Esophagus (tissue), 2 donors: ENCODE data around the gene RAB39A. TPM values are rescaled to one million over a fixed set of nuclear protein-coding genes. Genes with fewer than 3 reads are reported as not detected.
"Not testable (repeated sequence)": the region's sequence is repeated elsewhere in the genome, so short reads cannot be mapped to it uniquely, and the experiment has no call there.

Experiments
- H3K27ac ChIP-seq, 2 donors: one replicate each; pipeline ENCODE4 v1.5.1; 2013; ENCODE audit warnings: low read depth in 2 of 2, mild to moderate bottlenecking in 2 of 2, inconsistent platforms in 1 of 2, low read length in 1 of 2, moderate library complexity in 1 of 2
- H3K27me3 ChIP-seq, 2 donors: one replicate each; pipeline ENCODE4 v1.6.1; 2013; ENCODE audit warnings: low read length in 2 of 2, control low read depth in 1 of 2, mild to moderate bottlenecking in 1 of 2; ENCODE audit not compliant: insufficient read depth in 2 of 2, control insufficient read depth in 1 of 2
- H3K36me3 ChIP-seq, 2 donors: one replicate each; pipeline ENCODE4 v1.6.1; 2013; ENCODE audit warnings: low read length in 1 of 2; ENCODE audit not compliant: control insufficient read depth in 2 of 2, insufficient read depth in 2 of 2
- H3K4me1 ChIP-seq, 2 donors: one replicate each; pipeline ENCODE4 v1.6.1; 2013; ENCODE audit warnings: low read length in 1 of 2; ENCODE audit not compliant: control insufficient read depth in 2 of 2, insufficient read depth in 2 of 2
- H3K4me3 ChIP-seq, 2 donors: one replicate each; pipeline ENCODE4 v1.5.1; 2013; ENCODE audit warnings: low read length in 2 of 2, mild to moderate bottlenecking in 2 of 2, low read depth in 1 of 2, moderate library complexity in 1 of 2
- H3K9me3 ChIP-seq, 2 donors: one replicate each; pipeline ENCODE4 v1.6.1; 2013; ENCODE audit warnings: mild to moderate bottlenecking in 2 of 2, low read depth in 1 of 2, low read length in 1 of 2, moderate library complexity in 1 of 2; ENCODE audit not compliant: control insufficient read depth in 2 of 2, insufficient read depth in 1 of 2
- WGBS, 2 donors: extraction: QIAGEN DNeasy Blood & Tissue Kit; methylation state at CpG; one replicate each; pipeline ENCODE4 v1.1.7; 2013; 5-methylcytosine and 5-hydroxymethylcytosine counted together
- polyA plus RNA-seq, 2 donors: library from polyadenylated mRNA; stranded (reverse); fragments of 200-250 nt; gene quantifications; one replicate each; pipeline ENCODE4 v1.2.3, GENCODE V29; 2013
- donor health status: healthy with polysubstance abuse.
- donor health status: Bipolar disorder and iron deficiency.

Gene RAB39A
- polyA plus RNA-seq, 2 donors, result 0.04 TPM; not detected in 1

GRCh38 chr11:107923519-107923918 lies 4.7 kb upstream of the RAB39A start:
- 43 to 47% methylated on average over 1 of the region's 1 CpG for WGBS, 2 donors
- H3K9me3 ChIP-seq, H3K4me1 ChIP-seq, H3K27me3 ChIP-seq, H3K36me3 ChIP-seq, H3K4me3 ChIP-seq, H3K27ac ChIP-seq: not testable (repeated sequence)

- no peaks in the 10 kb centered on the region for H3K36me3 ChIP-seq
- peaks cover 0 to 3% of the 10 kb centered on the region in 2 donors for H3K9me3 ChIP-seq
- 85 to 95% methylated on average over 2 of the region's 2 CpGs for WGBS, 2 donors
- no peak overlapping the region for H3K27ac ChIP-seq
- peaks cover 0 to 3% of the 10 kb centered on the region in 2 donors for H3K27me3 ChIP-seq
- no peak overlapping the region for H3K4me3 ChIP-seq
- H3K4me1 ChIP-seq, result peaks cover 0 to 5% of the 10 kb centered on the region in 2 donors
Observed at GRCh38 chr11:107924306-107924705, 3.9 kb upstream of the RAB39A start.

DNA sequence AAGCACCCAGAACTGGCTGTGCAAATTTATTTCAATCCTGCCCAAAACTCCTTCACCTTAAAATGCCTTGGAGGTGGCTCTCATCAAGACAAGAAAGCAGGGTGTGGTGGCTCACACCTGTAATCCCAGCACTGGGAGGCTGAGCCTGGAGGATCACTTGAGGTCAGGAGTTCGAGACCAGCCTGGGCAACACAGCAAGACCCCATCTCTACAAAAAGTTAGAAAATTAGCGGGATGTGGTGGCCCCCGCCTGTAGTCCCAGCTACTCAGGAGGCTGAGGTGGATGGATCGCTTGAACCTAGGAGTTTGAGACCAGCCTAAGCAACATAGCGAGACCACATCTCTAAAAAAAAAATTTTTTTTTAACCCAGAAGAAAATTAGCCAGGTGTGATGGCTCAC lies 689 bp upstream of the RAB39A start:
- Histone ChIP-seq H3K4me1 (peaks cover 0 to 5% of the 10 kb centered on the region in 2 donors), H3K9me3 (peaks cover 0 to 3% of the 10 kb centered on the region in 2 donors), H3K27me3 (peaks cover 0 to 4% of the 10 kb centered on the region in 2 donors), H3K27ac (no peak overlapping the region), H3K4me3 (no peak overlapping the region), H3K36me3 (no peaks in the 10 kb centered on the region)
- WGBS, 2 donors, result 87 to 89% methylated on average over 5 of the region's 5 CpGs

GRCh38 chr11:107928767-107929507 lies 689 bp downstream of the RAB39A start:
- Histone ChIP-seq H3K4me1 (peaks cover 0 to 5% of the 10 kb centered on the region in 2 donors), H3K9me3 (peaks cover 0 to 3% of the 10 kb centered on the region in 2 donors), H3K27me3 (peaks cover 0 to 4% of the 10 kb centered on the region in 2 donors), H3K36me3 (no peaks in the 10 kb centered on the region), H3K27ac (no peak overlapping the region), H3K4me3 (peak overlapping the region; percentile 27 to 34)
- WGBS, 2 donors, result 2 to 3% methylated on average over 38 to 41 of the region's 41 CpGs

GRCh38 chr11:107929611-107930200 lies 1.5 kb downstream of the RAB39A start:
- H3K9me3 ChIP-seq, result peaks cover 0 to 3% of the 10 kb centered on the region in 2 donors
- peaks cover 0 to 5% of the 10 kb centered on the region in 2 donors for H3K4me1 ChIP-seq
- peaks cover 0 to 4% of the 10 kb centered on the region in 2 donors for H3K27me3 ChIP-seq
- H3K36me3 ChIP-seq, result no peaks in the 10 kb centered on the region
- no peak overlapping the region for H3K4me3 ChIP-seq
- H3K27ac ChIP-seq, result no peak overlapping the region
- 48% methylated on average over 10 of the region's 10 CpGs for WGBS, 2 donors

DNA sequence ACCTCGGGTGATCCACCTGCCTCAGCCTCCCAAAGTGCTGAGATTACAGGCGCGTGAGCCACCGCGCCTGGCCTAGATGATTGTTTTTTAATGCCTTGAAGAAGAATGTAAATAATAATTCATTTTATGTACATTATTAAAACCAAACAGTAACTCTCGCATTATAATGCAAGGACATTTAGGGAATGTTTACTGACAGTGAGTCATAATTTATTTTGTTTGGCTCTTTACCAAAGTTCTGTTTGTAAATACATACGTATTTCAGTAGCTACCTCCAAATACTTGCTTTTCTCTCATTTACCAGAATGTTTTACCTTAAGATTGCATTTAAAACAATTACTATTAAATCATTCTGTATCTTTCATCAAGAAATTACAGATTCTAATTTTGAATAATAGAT lies 3.0 kb downstream of the RAB39A start:
- Histone ChIP-seq H3K9me3 (peaks cover 0 to 3% of the 10 kb centered on the region in 2 donors), H3K4me1 (peaks cover 0 to 5% of the 10 kb centered on the region in 2 donors), H3K36me3 (no peaks in the 10 kb centered on the region), H3K4me3 (no peak overlapping the region), H3K27ac (no peak overlapping the region), H3K27me3 (peaks cover 0 to 4% of the 10 kb centered on the region in 2 donors)
- WGBS, 2 donors, result 80% methylated on average over 7 of the region's 7 CpGs

DNA sequence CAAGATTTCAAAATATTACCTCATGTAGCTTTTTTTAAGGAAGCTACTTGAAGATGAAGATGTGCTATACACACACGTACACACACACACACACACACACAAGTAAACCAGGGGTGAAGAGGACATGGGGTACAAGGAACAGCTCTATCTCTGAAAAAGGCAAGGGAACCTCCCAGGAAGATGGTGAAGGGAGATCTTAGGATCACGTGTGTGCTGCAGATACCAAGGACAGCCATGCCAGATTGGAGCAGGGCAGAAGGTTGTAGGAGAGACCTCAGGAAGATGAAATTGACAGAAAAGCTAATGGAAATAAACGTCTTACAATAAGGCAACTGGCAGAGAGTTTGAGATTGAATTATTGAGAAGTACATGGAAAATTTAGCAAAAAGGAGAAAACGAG lies 19.7 kb downstream of the RAB39A start:
- no peaks in the 10 kb centered on the region for H3K9me3 ChIP-seq
- no peaks in the 10 kb centered on the region for H3K27me3 ChIP-seq
- H3K36me3 ChIP-seq, result no peaks in the 10 kb centered on the region
- 72 to 76% methylated on average over 4 of the region's 4 CpGs for WGBS, 2 donors
- no peak overlapping the region for H3K4me3 ChIP-seq
- H3K27ac ChIP-seq, result no peak overlapping the region
- no peaks in the 10 kb centered on the region for H3K4me1 ChIP-seq

- not testable (repeated sequence) for H3K9me3 ChIP-seq, H3K27ac ChIP-seq, H3K4me1 ChIP-seq, H3K27me3 ChIP-seq, H3K36me3 ChIP-seq, H3K4me3 ChIP-seq
- 87 to 92% methylated on average over 12 of the region's 12 CpGs for WGBS, 2 donors
Observed at GRCh38 chr11:107948328-107948727, 20.1 kb downstream of the RAB39A start.

- no peak overlapping the region for H3K4me3 ChIP-seq
Observed at GRCh38 chr11:107951155-107951554, 22.9 kb downstream of the RAB39A start.

DNA sequence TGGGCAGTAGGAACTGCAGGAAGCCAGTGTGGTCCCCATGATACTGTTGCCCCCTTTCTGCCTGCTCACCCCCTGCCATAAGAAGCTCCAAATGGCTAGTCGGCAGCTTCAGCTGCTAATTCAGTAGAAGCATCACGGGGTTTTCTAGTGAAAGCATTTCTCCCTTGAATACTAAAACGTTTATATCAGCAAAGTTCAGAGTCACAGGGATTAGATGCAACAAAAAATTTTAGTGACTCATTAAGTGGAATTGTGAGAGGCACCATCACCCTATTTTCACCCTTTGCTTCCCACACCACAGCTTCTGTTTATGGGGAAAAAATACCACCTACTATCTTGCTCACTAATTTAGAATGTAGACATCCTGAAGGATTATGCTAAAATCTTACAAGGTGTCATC lies 25.2 kb downstream of the RAB39A start:
- Histone ChIP-seq H3K27ac (no peak overlapping the region), H3K4me3 (no peak overlapping the region), H3K4me1 (no peaks in the 10 kb centered on the region), H3K27me3 (no peaks in the 10 kb centered on the region), H3K36me3 (no peaks in the 10 kb centered on the region), H3K9me3 (no peaks in the 10 kb centered on the region)
- 51 to 68% methylated on average over 3 of the region's 3 CpGs for WGBS, 2 donors

More at GRCh38 chr11:107951155-107951554, 22.9 kb downstream of the RAB39A start:
- no peaks in the 10 kb centered on the region for H3K9me3 ChIP-seq
- no peaks in the 10 kb centered on the region for H3K4me1 ChIP-seq
- no peak overlapping the region for H3K27ac ChIP-seq
- H3K36me3 ChIP-seq, result no peaks in the 10 kb centered on the region
- H3K27me3 ChIP-seq, result no peaks in the 10 kb centered on the region
